ENCODE data around the gene IRX5.

IRX5 gene

DNA sequence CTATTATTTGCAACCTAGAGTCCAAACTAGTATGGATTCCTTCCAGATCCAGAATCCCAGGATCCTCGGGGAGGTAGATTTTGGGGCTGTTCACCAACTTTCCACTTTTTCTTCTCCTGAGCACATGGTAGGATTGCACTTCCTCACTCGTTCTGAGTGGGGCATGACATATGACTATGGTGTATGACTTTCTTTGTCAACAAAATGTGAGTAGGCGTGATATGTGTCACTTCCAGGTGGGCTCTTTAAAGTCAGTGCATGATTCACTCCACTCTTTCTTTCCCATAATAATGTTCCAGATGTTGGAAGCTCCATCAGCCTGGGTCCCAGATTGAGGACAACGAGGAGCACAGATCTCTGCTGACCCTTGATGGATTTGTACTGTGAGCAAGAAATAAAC is 21.5 kb downstream of the IRX5 start:
- no peak overlapping the region for H3K4me3 ChIP-seq (ENCODE audit: low read length)
- TF ChIP-seq ZNF274 (IDR thresholded peaks at IDR 0.05; ENCODE audit: low read depth, low read length): no peak

DNA sequence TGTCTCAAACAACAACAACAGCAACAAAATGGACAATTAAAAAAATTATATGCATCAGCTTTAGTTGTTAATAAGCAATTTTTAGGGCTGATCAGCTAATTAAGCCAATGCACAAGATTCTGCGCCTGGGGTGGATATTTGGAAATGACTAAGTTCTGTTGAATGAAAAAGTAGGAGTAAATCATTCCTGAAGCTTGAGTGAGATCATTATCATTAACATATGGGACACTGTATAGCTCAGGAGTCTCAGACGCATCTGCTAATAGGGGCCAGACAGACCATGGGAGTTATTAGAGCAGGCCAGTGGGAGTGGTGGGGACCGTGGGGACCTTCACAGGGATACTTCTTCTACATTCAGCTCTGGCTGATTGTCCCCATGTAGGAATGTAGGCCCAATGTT is 22.8 kb downstream of the IRX5 start:
- no peak for TF ChIP-seq ZNF274 (IDR thresholded peaks at IDR 0.05; ENCODE audit: low read depth, low read length)
- H3K4me3 ChIP-seq (ENCODE audit: low read length): no peak overlapping the region

DNA sequence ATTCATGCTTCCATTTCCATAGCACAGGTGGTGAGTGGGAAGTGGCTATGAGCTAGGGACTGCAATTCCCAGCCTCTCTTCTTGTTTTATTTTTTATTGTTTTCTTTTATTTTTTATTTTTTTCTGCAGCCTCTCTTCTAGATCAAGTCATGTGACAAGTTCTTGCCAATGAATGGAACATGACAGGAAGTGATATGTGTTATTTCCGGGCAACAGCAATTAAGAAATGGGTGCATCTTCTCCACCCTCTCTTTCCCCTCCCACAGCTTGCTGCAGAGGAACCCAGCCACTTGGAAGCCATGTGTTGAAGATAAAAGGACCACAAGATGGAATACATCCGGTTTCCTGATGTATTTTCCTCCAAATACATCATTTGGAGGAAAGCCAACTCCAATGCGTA is 23.6 kb downstream of the IRX5 start:
- no peak overlapping the region for H3K4me3 ChIP-seq (ENCODE audit: low read length)
- TF ChIP-seq ZNF274 (IDR thresholded peaks at IDR 0.05; ENCODE audit: low read depth, low read length): no peak

DNA sequence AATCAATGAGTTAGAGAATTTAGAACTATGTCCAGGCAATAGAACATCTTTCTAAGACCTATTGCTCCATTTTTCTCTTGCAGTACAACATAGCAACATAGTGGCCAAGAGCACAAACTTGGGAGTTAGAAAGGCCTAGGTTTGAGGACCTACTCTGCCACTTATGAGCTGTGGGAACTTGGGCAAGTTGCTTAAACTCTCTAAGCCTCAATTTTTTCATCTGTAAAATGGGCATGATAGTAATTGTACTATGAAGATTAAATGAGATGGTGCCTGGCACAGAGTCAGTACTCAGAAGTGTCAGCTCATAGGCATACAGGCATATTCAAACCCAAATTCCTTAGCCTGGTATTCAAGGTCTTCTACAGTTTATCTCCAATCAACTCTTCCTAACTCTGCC is 25.1 kb downstream of the IRX5 start:
- no peak for TF ChIP-seq ZNF274 (IDR thresholded peaks at IDR 0.05; ENCODE audit: low read depth, low read length)
- H3K4me3 ChIP-seq (ENCODE audit: low read length): no peak overlapping the region

DNA sequence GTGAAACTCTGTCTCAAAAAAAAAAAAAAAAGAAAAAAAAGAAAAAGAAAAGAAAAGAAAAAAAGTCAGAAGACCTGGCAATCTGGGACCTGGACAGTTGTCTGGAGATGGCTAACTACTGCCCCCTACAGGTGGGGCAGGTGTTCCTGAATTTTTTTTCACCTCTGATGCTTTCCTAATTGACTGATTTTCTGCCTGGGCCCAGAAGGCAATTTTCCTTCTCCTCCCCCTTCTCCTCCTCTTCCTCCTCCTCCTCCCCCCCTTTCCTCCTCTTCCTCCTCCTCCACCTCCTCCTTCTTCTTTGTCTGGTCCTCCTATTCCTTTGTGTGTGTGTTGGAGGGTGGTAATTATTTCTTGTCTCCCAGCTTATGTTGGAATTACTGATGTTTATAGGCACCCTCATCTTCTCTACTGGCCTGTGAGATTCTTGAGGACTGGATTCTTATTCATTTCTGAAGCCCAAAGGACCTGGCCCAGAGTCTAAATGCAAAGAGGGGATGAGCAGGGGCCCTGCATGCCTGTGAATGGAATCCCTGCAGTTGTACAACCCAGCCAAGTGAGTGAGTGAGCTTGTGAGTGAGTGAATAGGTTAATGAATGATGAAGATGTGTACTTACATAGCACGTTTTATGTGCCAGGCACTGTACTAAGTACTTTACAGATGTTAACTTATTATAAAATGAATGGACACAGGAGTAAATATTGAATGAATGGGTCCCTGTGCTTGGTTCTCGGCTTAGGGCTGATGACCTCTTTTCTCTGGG is 26.9 kb downstream of the IRX5 start:
- TF ChIP-seq ZNF274 (IDR thresholded peaks at IDR 0.05; ENCODE audit: low read depth, low read length): no peak

DNA sequence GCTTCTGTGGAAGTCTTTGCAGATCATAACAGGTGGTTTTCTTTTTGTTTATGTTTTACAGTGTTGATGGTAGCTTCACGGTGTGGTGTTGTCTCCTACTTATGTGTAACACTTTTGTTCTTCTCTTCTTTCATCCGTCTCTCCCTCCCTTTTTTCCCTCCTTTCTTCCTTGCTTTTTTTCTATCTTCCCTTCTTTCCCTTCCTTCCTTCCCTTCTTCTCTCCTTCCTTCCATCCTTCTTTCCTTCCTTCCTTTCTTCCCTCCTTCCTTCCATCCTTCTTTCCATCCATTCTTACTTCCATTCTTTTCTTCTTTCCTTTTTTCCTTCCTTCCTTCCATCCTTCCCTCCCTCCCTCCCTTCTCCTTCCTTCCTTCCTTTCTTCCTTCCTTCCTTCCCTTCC is 31.4 kb downstream of the IRX5 start:
- H3K4me3 ChIP-seq (ENCODE audit: low read length): no peak overlapping the region
- TF ChIP-seq ZNF274 (IDR thresholded peaks at IDR 0.05; ENCODE audit: low read depth, low read length): no peak

More for the DNA sequence above, 26.9 kb downstream of the IRX5 start:
- H3K4me3 ChIP-seq (ENCODE audit: low read length): no peak overlapping the region

DNA sequence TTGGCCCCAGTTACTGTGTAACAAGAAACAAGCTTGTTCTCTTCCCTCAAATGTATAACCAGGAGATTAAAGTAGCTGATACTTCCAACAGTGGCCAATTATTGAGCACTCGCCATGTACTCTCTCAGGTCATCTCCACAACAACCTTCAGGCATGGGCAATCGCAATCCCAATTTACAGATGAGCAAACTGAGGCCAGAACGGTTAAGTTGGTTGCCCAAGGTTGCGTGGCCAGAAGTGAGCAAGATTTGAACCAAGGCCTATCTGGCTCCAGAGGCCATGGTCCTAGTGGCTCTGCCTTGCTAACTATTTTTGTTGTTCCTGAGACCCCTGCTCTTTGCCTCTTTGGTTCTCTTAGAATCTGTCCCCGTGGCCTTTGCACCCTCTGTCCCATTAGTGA is 33.6 kb downstream of the IRX5 start:
- H3K4me3 ChIP-seq (ENCODE audit: low read length): no peak overlapping the region
- no peak for TF ChIP-seq ZNF274 (IDR thresholded peaks at IDR 0.05; ENCODE audit: low read depth, low read length)

DNA sequence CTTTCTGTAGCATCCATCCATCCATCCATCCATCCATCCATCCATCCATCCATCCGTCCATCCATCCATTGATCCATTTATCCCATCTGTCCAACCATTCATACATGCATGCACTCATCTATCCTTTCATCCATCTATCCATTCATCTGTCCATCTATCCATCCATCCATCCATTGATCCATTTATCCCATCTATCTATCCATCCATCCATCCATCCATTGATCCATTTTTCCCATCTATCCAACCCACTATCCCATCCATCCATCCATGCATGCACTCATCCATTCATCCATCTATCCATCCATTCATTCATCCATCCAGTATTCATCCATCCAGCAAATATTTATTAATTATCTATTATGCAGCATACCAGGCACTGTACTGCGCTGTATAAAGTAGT is 34.8 kb downstream of the IRX5 start:
- H3K4me3 ChIP-seq (ENCODE audit: low read length): no peak overlapping the region
- no peak for TF ChIP-seq ZNF274 (IDR thresholded peaks at IDR 0.05; ENCODE audit: low read depth, low read length)

DNA sequence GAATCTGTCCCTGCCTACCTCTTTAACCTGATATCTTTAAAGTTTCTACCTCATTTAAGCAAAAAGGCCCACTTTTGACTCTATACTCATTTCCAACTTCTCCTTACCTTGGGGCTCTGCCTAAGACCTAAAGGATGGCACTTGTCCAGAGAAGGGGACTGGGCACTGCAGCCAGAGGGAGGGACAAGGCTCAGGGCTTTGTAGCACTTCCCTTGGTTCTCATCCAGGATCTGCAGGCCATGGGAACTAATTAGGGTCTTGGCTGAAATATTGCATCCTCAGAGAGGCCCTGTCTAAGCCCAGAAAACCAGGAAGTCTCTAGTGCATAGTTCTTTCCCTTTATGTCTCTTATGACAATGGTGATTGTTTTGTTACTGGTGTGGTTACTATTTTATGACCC is 37.3 kb downstream of the IRX5 start:
- no peak overlapping the region for H3K4me3 ChIP-seq (ENCODE audit: low read length)
- no peak for TF ChIP-seq ZNF274 (IDR thresholded peaks at IDR 0.05; ENCODE audit: low read depth, low read length)

DNA sequence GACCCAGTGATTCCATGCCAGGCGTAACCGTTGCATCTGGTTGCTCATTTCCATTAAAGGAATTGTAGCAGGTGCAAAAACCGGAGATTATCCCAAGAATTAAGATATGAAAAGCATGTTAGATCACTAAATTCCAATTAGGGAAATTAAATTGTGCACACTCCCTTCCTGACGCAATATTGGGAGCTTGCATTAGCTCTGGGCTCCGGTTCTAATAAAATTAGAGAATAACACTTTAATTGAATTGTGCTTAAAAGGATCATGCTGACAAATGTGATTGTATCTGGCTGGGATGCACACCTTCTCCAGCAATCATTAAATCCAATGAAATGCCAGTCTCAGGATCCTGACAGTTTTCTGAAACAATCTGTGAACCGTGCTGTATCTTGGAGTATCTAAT is 38.1 kb downstream of the IRX5 start:
- H3K4me3 ChIP-seq (ENCODE audit: low read length): no peak overlapping the region

DNA sequence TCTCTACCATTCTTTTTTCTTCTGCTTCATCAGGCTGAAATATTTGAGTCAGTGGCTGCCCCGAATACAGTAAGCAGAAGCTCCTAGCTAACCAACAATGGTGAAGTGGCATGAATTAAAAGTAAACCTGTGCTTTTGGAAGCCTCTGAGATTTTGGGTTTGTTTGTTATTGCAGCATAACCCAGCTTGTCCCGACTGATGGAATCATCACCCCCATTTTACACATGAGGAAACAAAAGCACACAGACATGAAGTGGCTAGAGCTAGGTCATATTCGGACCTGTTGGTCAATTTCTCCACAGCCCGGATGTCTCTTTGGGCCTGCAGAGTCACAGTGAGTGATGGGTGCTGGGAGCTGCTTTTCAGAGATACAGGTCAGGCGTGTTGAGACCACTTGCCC is 39.4 kb downstream of the IRX5 start:
- no peak for TF ChIP-seq ZNF274 (IDR thresholded peaks at IDR 0.05; ENCODE audit: low read depth, low read length)

More for the DNA sequence above, 38.1 kb downstream of the IRX5 start:
- no peak for TF ChIP-seq ZNF274 (IDR thresholded peaks at IDR 0.05; ENCODE audit: low read depth, low read length)

DNA sequence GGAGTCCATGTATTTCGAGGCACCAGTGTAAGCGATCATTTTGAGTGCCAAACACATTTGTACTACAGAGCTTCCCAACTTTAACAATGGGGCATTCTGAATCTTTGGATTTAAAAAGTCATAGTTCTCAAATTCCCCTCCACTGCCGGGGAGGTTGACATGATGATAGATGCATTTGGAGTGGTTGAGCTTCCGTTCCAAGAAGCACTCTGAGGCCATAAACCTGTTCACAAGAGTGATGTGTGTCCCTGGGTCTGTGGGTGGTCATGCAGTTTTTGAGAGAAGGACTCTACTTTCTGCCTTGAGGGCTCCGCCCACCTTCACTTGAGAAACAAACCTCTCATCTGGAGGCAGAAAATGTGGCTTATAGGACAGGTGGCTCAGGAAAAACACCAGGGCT is 43.7 kb downstream of the IRX5 start:
- TF ChIP-seq ZNF274 (IDR thresholded peaks at IDR 0.05; ENCODE audit: low read depth, low read length): no peak
- H3K4me3 ChIP-seq (ENCODE audit: low read length): no peak overlapping the region

More for the DNA sequence above, 39.4 kb downstream of the IRX5 start:
- no peak overlapping the region for H3K4me3 ChIP-seq (ENCODE audit: low read length)

DNA sequence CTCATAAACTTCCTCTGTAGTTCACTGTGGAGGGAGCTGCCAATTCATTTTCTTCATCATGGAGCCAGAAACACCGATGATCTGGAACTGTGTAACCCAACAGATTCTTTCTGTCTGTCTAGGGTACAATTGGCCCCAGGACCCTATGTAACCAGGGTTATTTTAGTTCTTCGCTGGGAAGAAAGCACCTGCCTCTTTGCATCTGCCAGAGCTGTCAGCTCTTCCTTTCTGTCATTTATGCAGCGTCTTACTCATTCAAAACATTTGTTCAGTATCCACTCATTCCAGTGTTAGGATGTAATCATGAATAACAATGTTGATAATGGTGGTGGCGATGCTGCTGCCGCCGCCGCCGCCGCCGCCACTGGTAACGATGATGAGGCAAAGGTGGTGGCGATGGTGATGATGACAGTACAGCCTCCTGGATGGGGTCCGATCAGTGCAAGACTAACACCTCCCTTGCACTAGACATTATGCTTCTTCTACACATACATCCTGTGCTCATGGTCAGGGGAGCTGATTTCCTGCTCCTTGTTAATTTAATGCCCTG is 46.1 kb downstream of the IRX5 start:
- no peak overlapping the region for H3K4me3 ChIP-seq (ENCODE audit: low read length)

DNA sequence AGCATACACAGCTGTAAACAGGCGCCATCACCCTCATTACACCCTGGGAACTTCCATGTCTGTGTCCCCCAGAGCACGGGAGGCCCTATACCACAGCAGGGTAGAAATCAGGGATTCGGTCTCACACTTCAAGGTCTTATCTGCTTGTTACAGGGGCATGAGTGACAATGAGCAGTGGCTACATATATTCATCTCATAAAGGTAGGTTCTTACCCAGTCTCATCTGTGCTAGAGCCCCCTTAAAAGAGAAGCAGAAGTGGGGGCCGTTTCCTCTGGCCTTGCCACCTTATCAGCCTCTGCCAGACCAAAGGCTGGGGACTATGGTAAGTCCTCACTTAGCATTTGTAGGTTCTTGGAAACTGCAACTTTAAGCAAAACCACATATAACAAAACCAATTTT is 46.5 kb downstream of the IRX5 start:
- no peak overlapping the region for H3K4me3 ChIP-seq (ENCODE audit: low read length)
- TF ChIP-seq ZNF274 (IDR thresholded peaks at IDR 0.05; ENCODE audit: low read depth, low read length): no peak

More for the DNA sequence above, 46.1 kb downstream of the IRX5 start:
- no peak for TF ChIP-seq ZNF274 (IDR thresholded peaks at IDR 0.05; ENCODE audit: low read depth, low read length)

DNA sequence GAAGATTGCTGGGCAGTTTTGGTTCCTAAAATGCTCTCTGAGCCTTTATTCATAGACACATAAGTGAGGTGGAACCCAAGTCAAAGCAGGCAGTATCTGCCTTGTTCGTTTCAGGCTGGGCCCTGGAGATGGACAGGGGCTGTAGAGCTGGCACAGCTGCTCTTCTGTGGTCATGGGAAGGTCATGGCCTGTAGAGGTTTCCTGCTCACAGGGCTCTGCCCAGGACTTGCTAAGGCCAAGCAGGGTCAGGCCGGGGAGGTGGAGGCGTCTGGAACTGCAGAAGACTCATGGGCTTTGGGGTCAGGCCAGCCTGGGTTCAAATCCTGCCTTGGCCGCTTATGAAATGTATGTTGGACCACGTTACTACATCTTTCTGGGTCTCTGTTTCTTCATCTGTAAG is 50.2 kb downstream of the IRX5 start:
- TF ChIP-seq ZNF274 (IDR thresholded peaks at IDR 0.05; ENCODE audit: low read depth, low read length): no peak
- H3K4me3 ChIP-seq (ENCODE audit: low read length): no peak overlapping the region
